Measurements from ENCODE around the gene KIF2A.

Gene KIF2A

DNA sequence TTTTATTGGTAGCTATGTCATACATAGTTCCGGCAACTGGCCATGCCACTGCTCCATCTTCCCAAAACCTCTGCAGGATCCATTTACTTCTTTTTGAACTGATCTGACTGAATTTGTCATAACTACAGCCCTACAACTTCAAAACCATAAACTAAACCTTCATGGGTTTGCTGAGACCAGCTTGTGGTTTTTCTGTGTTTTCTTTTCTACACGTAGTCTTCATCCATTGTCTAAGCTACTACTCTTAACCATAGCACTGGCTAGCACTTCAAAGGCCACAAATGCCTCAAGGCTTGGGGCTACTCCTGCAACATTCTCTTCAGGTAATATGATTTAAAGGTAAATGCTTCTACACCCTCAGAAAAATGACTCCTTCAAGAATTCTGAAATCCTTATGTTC is 9.0 kb upstream of the KIF2A start:
- DNase-seq: no peak

DNA sequence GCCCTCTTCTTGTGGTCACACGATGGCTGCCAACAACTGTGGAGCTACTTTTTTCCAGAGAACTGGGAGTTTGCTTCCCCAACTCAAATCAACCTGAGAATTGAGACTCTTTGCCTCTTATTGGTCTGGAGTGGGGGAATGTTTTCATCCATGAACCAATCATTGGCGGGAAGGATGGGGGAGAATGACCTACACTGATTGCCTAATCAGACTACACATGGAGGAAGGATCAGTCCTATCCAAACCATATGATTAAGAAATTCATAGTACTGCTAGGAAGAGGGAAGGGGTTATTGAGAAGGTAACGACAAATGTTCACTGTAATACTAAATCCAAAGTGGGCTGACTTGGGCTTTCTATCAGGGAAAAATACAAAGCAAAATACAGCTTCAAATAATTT is 7.9 kb upstream of the KIF2A start:
- DNase-seq: no peak

- no peak for DNase-seq
These were observed 6.9 kb upstream of the KIF2A start for GRCh38 chr5:62299101-62299500.

- DNase-seq: no peak
These were observed 6.4 kb upstream of the KIF2A start for GRCh38 chr5:62299600-62299999.

GRCh38 chr5:62305358-62305714 is 670 bp upstream of the KIF2A start:
- no peak for DNase-seq

- DNase-seq: no peak
These were observed 403 bp downstream of the KIF2A start for GRCh38 chr5:62306323-62306895.

GRCh38 chr5:62306896-62307689 is 1.1 kb downstream of the KIF2A start:
- DNase-seq: no peak

DNA sequence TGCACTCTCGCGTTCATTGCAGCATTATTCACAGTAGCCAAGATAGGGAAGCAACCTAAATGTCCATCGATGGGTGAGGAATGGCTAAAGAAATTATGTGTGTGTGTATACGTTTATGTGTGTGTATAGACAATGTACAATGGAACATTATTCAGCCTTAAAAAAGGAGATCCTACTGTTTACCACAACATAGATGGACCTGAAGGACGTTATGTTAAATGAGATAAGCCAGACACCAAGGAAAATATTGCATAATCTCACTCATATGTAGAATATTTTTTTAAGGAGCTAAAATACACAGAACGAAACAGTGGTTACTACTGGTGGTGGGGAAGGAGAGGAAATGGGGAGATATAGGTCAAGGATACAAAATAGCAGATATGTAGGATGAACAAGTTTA is 2.4 kb downstream of the KIF2A start:
- no peak for DNase-seq

- no peak for DNase-seq
These were observed 3.1 kb downstream of the KIF2A start for GRCh38 chr5:62309107-62309506.

DNA sequence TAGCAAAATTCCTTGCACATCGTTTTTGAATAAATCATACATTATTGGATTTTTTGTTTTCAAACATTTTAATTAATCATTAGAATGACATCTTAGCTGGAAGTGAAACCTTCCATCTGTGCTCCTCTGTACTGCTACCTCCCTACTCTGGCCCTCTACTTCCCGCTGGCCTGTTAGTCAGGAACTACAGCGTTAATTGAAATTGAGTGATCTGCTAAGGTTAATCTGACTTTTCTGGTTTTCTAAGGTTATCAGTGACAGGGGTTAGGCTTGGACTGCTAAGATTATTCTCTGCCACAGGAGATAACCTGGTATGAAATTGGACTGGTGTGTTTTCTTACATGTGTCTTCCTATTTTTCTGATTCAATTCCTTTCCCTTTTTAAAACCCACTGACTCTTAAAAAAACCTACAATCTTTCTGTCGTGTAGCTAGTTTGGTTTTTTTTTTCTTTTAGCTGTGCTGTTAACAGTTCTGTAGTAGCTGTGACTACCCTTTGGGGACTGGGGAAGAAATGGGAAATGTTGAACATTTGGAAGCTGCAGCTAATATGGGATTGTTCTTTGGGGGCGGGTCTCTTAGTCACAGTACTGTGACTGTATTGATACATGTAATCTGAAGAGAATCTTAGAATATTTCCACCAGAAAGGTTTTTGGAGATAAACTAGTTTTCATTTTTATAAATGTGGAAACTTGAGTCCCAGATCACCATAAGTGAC is 4.6 kb downstream of the KIF2A start:
- DNase-seq: no peak

DNA sequence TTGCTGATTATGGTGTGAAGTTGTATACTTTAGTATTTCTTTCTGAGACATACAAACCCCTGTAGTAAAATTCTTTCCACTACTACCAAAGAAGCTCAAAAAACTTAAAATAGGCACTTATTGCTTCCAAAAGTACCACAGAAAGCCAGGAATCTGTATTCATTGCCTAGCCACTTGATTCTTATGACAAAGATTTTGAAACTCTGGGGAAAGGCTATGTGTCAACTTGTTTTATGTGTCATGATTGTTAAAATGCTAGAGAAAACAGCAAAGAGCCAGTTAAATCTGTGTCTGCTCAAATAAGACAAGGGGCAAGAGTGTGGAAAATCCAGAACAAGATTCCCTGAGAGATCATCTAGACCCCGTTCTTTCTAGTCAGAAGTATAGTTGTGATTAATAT is 6.0 kb downstream of the KIF2A start:
- DNase-seq: no peak

- DNase-seq: no peak
These were observed 6.7 kb downstream of the KIF2A start for GRCh38 chr5:62312674-62313073.

- DNase-seq: no peak
These were observed 8.3 kb downstream of the KIF2A start for GRCh38 chr5:62314213-62314830.

DNA sequence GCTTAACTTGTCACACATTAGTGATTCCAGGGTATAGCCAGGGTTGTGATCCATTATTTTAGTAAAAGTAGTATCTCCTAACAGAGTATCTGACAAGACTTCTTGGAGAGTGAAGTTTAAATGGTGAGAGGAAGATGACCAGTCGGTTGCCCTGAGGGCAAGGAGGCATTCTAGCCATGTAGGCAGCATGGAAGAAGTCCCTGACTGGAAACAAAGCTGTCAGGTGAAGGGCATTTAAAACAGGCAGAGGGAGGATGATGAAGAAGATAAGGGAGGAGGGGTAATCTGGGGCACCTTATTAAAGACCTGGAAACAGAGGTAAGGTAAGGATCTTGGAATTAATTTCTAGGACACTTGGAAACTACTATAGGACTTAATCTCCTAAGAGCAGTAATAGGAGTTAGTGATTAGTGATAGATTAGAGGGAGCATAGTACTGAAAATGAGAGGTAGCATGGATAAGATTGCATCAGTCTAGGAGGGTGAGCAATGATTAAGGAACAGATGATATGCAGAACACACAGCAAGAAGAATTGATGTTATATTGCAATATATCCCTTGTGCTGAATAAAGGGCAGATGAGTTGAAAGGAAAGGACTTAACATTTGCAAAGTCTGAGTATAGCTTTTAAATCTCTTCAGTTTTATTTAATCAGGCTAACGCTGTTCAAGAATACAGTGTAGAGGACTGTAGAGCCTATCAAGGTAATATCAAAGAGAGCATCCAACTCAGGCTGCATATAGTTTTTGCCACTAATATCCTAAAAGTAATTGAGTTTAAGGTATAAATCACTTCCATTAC is 9.6 kb downstream of the KIF2A start:
- no peak for DNase-seq

DNA sequence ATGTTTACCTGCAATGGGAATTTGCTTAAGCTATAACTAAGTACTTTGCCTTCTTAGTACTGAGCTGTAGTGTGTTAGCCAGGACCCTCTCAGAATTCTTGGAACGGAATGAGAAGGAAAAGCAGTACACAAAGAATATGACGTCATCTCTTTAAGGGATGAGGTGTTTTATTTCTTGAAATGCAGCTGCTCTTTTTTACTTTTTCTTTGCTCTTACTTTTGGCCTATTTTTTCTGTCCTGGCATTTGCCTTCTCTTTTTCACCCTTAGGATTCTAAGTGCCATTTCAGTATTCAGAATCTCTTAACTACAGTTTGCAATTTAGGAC is 10.1 kb downstream of the KIF2A start:
- no peak for DNase-seq

DNA sequence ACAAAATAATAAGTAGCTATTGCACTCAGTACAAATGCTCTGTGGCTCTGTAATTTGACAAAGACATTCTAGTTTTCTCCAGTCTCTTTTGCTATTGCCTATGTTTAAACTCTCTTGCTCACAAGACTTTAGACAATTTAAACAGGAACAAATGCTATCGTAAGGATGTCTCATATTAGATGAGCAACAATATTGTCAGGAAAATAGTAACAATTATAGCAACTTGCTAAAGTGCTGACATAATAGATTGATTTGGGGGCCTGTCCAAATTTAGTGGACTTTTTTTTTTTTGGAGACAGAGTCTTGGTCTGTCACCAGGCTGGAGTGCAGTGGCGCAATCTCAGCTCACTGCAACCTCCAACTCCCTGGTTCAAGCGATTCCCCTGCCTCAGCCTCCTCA is 11.8 kb downstream of the KIF2A start:
- no peak for DNase-seq

- DNase-seq: no peak
These were observed 16.5 kb downstream of the KIF2A start for GRCh38 chr5:62322484-62322883.

GRCh38 chr5:62326302-62326701 is 20.3 kb downstream of the KIF2A start:
- DNase-seq: no peak

DNA sequence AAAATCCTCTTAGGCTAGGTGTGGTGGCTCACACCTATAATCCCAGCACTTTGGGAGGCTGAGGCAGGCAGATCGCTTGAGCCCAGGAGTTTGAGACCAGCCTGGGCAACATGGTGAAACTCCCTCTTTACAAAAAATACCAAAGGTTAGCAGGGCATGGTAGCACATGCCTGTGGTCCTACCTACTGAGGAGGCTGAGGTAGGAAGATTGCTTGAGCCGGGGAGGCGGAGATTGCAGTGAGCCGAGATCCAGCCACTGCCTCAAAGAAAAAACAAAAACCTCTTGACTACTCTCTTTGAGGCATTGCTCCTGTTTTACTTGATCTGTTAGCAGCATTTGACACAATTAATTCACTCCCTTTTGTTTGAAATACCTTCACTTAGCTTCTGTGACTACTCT is 20.7 kb downstream of the KIF2A start:
- DNase-seq: no peak

DNA sequence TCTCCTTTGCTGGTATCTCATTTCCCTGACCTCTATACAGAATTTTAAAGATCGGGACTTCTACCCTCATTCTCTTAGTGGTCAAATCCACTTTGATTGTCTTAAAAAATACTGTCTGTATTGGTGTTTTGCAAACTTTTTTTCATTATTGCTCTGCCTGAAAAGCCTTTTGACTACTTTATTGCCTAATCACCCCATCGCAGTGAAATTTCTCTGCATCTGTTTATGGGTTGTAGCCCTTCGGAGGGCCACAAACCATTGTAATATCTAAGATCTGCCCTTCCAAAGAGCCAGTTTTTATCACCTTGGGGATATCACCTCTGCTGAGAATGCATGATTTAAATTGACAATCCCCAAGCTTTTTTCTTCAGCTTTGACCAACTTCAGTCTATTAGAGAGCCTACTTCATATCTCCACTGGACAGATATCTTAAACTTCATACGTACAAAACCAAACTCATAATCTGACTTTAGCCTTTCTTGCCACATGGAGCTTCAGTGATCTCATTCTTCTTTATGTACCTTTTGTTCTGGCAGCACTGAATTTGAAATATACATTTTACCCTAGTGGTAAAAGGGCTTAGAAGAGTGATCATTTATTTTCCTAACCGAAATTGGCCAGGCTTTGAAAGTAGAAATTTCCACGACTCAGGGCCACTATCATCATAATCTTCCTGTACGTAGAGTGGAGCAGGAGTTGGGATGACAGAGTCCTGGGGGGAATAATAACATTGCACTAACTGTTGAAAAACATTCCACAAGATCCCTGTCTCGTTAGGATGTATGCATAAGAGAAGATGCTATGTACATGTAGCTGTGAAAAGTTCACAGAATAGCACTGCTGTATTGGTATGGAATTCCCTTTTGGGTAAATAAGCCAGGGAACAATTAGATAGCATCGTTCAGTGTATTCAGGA is 21.4 kb downstream of the KIF2A start:
- DNase-seq: no peak

DNA sequence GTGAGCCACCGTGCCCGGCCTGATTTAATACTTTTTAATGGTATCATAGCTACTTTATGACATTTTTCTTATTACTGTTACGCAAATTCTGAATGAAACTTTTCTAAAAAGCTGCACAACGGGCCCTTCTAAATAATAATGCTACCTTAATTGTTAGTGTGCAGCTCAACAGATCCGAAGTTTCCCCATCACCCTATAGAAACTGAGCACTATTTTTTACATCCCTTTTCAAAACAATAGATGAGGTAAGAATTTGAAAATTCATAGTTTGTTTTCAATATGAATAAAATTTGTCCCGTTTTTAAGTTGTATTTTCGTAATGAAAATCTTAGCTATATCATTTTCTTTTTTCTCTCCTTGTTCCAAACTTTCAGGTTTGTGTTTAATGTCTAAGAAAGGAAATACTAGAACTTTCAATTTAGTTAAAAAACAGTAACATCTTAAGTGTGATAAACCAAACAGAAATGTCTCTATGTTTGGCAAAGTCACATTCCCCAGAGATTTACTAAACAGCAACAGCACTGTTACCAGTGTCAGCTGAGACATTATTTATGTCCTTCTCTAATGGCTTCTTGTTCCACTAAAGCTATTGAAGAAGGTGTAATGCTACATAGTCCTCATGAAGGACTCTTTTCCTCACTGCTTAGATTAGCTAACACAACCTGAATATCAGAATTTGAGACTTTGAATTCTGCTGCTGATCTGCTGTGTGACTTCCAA is 22.9 kb downstream of the KIF2A start:
- no peak for DNase-seq

Measured in GF-D8 (cell line).